ENCODE results near the gene CD36. TPM values are rescaled to one million over a fixed set of nuclear protein-coding genes. Genes with fewer than 3 reads are reported as not detected.

CD36 gene
- total RNA-seq, 1 donor from 2014 or later = 1.7 TPM

GRCh38 chr7:80708123-80708522, 69.7 kb downstream of the CD36 start:
- no peak for TF ChIP-seq CTCF (IDR thresholded peaks at IDR 0.05; ENCODE audit: partially characterized antibody, unreplicated experiment)
- Mint-ChIP-seq H3K27me3 (ENCODE audit: unreplicated experiment) (no peaks in the 10 kb centered on the region), H3K36me3 (ENCODE audit: unreplicated experiment) (no peaks in the 10 kb centered on the region), H3K9me3 (ENCODE audit: unreplicated experiment) (peaks cover 2% of the 10 kb centered on the region), H3K27ac (ENCODE audit: unreplicated experiment) (no peak overlapping the region), H3K4me1 (ENCODE audit: low read depth, unreplicated experiment) (no peaks in the 10 kb centered on the region), H3K4me3 (ENCODE audit: unreplicated experiment) (no peak overlapping the region)
- no peak for DNase-seq

GRCh38 chr7:80711531-80711930, 73.1 kb downstream of the CD36 start:
- no peaks in the 10 kb centered on the region for H3K4me1 Mint-ChIP-seq (ENCODE audit: low read depth, unreplicated experiment)
- peaks cover 2% of the 10 kb centered on the region for H3K9me3 Mint-ChIP-seq (ENCODE audit: unreplicated experiment)
- no peak for TF ChIP-seq CTCF (IDR thresholded peaks at IDR 0.05; ENCODE audit: partially characterized antibody, unreplicated experiment)
- H3K27ac Mint-ChIP-seq (ENCODE audit: unreplicated experiment) = no peak overlapping the region
- H3K4me3 Mint-ChIP-seq (ENCODE audit: unreplicated experiment) = no peak overlapping the region
- no peak for DNase-seq
- no peaks in the 10 kb centered on the region for H3K36me3 Mint-ChIP-seq (ENCODE audit: unreplicated experiment)
- no peaks in the 10 kb centered on the region for H3K27me3 Mint-ChIP-seq (ENCODE audit: unreplicated experiment)

GRCh38 chr7:80719261-80719660, 80.8 kb downstream of the CD36 start:
- H3K4me3 Mint-ChIP-seq (ENCODE audit: unreplicated experiment) = no peak overlapping the region
- DNase-seq = no peak
- H3K9me3 Mint-ChIP-seq (ENCODE audit: unreplicated experiment) = no peaks in the 10 kb centered on the region
- H3K27ac Mint-ChIP-seq (ENCODE audit: unreplicated experiment) = no peak overlapping the region
- TF ChIP-seq CTCF (IDR thresholded peaks at IDR 0.05; ENCODE audit: partially characterized antibody, unreplicated experiment) = no peak
- no peaks in the 10 kb centered on the region for H3K36me3 Mint-ChIP-seq (ENCODE audit: unreplicated experiment)
- H3K4me1 Mint-ChIP-seq (ENCODE audit: low read depth, unreplicated experiment) = peaks cover 14% of the 10 kb centered on the region
- no peaks in the 10 kb centered on the region for H3K27me3 Mint-ChIP-seq (ENCODE audit: unreplicated experiment)

- DNase-seq = no peak
- H3K36me3 Mint-ChIP-seq (ENCODE audit: unreplicated experiment) = no peaks in the 10 kb centered on the region
- H3K27ac Mint-ChIP-seq (ENCODE audit: unreplicated experiment) = no peak overlapping the region
- no peaks in the 10 kb centered on the region for H3K9me3 Mint-ChIP-seq (ENCODE audit: unreplicated experiment)
- no peaks in the 10 kb centered on the region for H3K27me3 Mint-ChIP-seq (ENCODE audit: unreplicated experiment)
- H3K4me1 Mint-ChIP-seq (ENCODE audit: low read depth, unreplicated experiment) = peaks cover 23% of the 10 kb centered on the region
- no peak overlapping the region for H3K4me3 Mint-ChIP-seq (ENCODE audit: unreplicated experiment)
- TF ChIP-seq CTCF (IDR thresholded peaks at IDR 0.05; ENCODE audit: partially characterized antibody, unreplicated experiment) = no peak
These were observed 81.7 kb downstream of the CD36 start for GRCh38 chr7:80720146-80720545.

- Mint-ChIP-seq H3K4me3 (ENCODE audit: unreplicated experiment) (peak overlapping the region; percentile 31), H3K36me3 (ENCODE audit: unreplicated experiment) (no peaks in the 10 kb centered on the region), H3K9me3 (ENCODE audit: unreplicated experiment) (peaks cover 2% of the 10 kb centered on the region), H3K4me1 (ENCODE audit: low read depth, unreplicated experiment) (peaks cover 32% of the 10 kb centered on the region), H3K27me3 (ENCODE audit: unreplicated experiment) (no peaks in the 10 kb centered on the region), H3K27ac (ENCODE audit: unreplicated experiment) (peak overlapping the region; percentile 57)
- no peak for DNase-seq
- TF ChIP-seq CTCF (IDR thresholded peaks at IDR 0.05; ENCODE audit: partially characterized antibody, unreplicated experiment) = no peak
These were observed 83.6 kb downstream of the CD36 start for GRCh38 chr7:80721883-80722615.

Data from glutamatergic neuron (in vitro differentiated cells).